Neural cell (in vitro differentiated cells): ENCODE measurements around the gene CEMIP2. TPM values are rescaled to one million over a fixed set of nuclear protein-coding genes. Genes with fewer than 3 reads are reported as not detected.
"Not testable (repeated sequence)": the region's sequence is repeated elsewhere in the genome, so short reads cannot be mapped to it uniquely, and the experiment has no call there.

ENCODE experiments used
- H2AFZ ChIP-seq: fragments of 200-600, 300-800 bp; sonication (generic), shearing (Covaris generic); 2 replicates; pipeline ENCODE4 v1.6.0; 2014; ENCODE audit warnings: low read depth, mild to moderate bottlenecking, antibody characterized with exemption, low read length, moderate library complexity
- H3F3A ChIP-seq: fragments of 200-600 bp; shearing (Covaris generic); 2 replicates; pipeline ENCODE4 v1.6.1; 2016; ENCODE audit warnings: mild to moderate bottlenecking, moderate library complexity, mixed read lengths, antibody characterized with exemption, low read length; ENCODE audit not compliant: insufficient read depth, poor library complexity, severe bottlenecking
- H3K27ac ChIP-seq: fragments of 200-600, 300-800 bp; sonication (generic), shearing (Covaris generic); 2 replicates; pipeline ENCODE4 v1.5.1; 2014; ENCODE audit warnings: mild to moderate bottlenecking, low read length, moderate library complexity
- H3K27me3 ChIP-seq: fragments of 300-800, 200-600 bp; sonication (generic), shearing (Covaris generic); 2 replicates; pipeline ENCODE4 v1.6.0; 2014; ENCODE audit warnings: mild to moderate bottlenecking, low read depth, low read length, moderate library complexity; ENCODE audit not compliant: insufficient read depth
- H3K36me3 ChIP-seq: fragments of 300-800, 200-600 bp; sonication (generic), shearing (Covaris generic); 2 replicates; pipeline ENCODE4 v1.5.1; 2014; ENCODE audit warnings: mild to moderate bottlenecking, antibody characterized with exemption, low read length, moderate library complexity; ENCODE audit not compliant: insufficient read depth
- H3K4me2 ChIP-seq: fragments of 300-800, 200-600 bp; sonication (generic), shearing (Covaris generic); 2 replicates; pipeline ENCODE4 v1.6.0; 2014; ENCODE audit warnings: mild to moderate bottlenecking, low read length
- H3K4me3 ChIP-seq: fragments of 300-800, 200-600 bp; sonication (generic), shearing (Covaris generic); 2 replicates; pipeline ENCODE4 v1.5.1; 2014; ENCODE audit warnings: mild to moderate bottlenecking, low read length, moderate library complexity
- H3K79me2 ChIP-seq: fragments of 200-600 bp; shearing (Covaris generic); replicated peaks from 2 replicates; pipeline ENCODE4 v1.6.0; 2014; ENCODE audit warnings: mild to moderate bottlenecking, low read length, moderate library complexity; ENCODE audit not compliant: insufficient read depth
- H3K9ac ChIP-seq: fragments of 300-800, 200-600 bp; sonication (generic), shearing (Covaris generic); 2 replicates; pipeline ENCODE4 v1.6.1; 2016; ENCODE audit warnings: mild to moderate bottlenecking, low read length, mixed read lengths
- H3K9me2 ChIP-seq: fragments of 200-600 bp; shearing (Covaris generic); 2 replicates; pipeline ENCODE4 v1.6.1; 2016; ENCODE audit warnings: mild to moderate bottlenecking, low read length, mixed read lengths; ENCODE audit not compliant: insufficient read depth
- H3K9me3 ChIP-seq: fragments of 200-600, 300-800 bp; sonication (generic), shearing (Covaris generic); 2 replicates; pipeline ENCODE4 v1.6.1; 2016; ENCODE audit warnings: mild to moderate bottlenecking, mixed run types, low read length, moderate library complexity, mixed read lengths
- H4K20me1 ChIP-seq: fragments of 200-600 bp; shearing (Covaris generic); 2 replicates; pipeline ENCODE4 v1.6.1; 2016; ENCODE audit warnings: mild to moderate bottlenecking, mixed run types; ENCODE audit not compliant: insufficient read depth
- CTCF ChIP-seq: fragments of 450-650 bp; IDR thresholded peaks from 2 replicates; pipeline ENCODE4 v1.5.1; 2014; ENCODE audit warnings: antibody characterized with exemption, mild to moderate bottlenecking, moderate library complexity; ENCODE audit not compliant: poor library complexity, severe bottlenecking
- EP300 ChIP-seq: fragments of 450-650 bp; conservative IDR thresholded peaks from 2 replicates; pipeline ENCODE4 v1.6.1; 2014; ENCODE audit warnings: antibody characterized with exemption, mild to moderate bottlenecking, moderate library complexity; ENCODE audit not compliant: poor library complexity, severe bottlenecking
- EZH2 ChIP-seq: fragments of 200-600, 300-800 bp; shearing (Covaris generic), sonication (generic); IDR thresholded peaks from 2 replicates; pipeline ENCODE4 v1.6.1; 2014; ENCODE audit warnings: antibody characterized with exemption, low read length, borderline replicate concordance, mild to moderate bottlenecking; ENCODE audit not compliant: insufficient read depth, poor library complexity, severe bottlenecking
- MXI1 ChIP-seq: fragments of 450-650 bp; conservative IDR thresholded peaks from 2 replicates; pipeline ENCODE4 v1.6.1; 2014; ENCODE audit warnings: antibody characterized with exemption, mild to moderate bottlenecking; ENCODE audit not compliant: poor library complexity, severe bottlenecking
- POLR2AphosphoS5 ChIP-seq: IDR thresholded peaks from 2 replicates; pipeline ENCODE4 v1.6.1; 2012
- RAD21 ChIP-seq: fragments of 450-650 bp; conservative IDR thresholded peaks from 2 replicates; pipeline ENCODE4 v1.6.1; 2014; ENCODE audit warnings: antibody characterized with exemption, mild to moderate bottlenecking, moderate library complexity
- REST ChIP-seq: IDR thresholded peaks from 2 replicates; pipeline ENCODE4 v1.6.1; 2012; ENCODE audit warnings: borderline replicate concordance
- SMC3 ChIP-seq: fragments of 450-650 bp; conservative IDR thresholded peaks from 2 replicates; pipeline ENCODE4 v1.6.1; 2014; ENCODE audit warnings: antibody characterized with exemption, mild to moderate bottlenecking, moderate library complexity; ENCODE audit not compliant: poor library complexity
- TAF1 ChIP-seq: IDR thresholded peaks from 2 replicates; pipeline ENCODE4 v1.6.1; 2012; ENCODE audit warnings: low read depth
- polyA plus RNA-seq: library from polyadenylated mRNA; depleted of rRNA; stranded (reverse); fragments of >200 nt; gene quantifications from 2 replicates; pipeline ENCODE4 v1.2.3, GENCODE V29; 2014

Gene CEMIP2
- polyA plus RNA-seq, 1 donor from 2014 or later, result 11.3 TPM

GRCh38 chr9:71663216-71663615 lies 105.1 kb downstream of the CEMIP2 start:
- Histone ChIP-seq H3K4me3 (no peak overlapping the region), H3K4me2 (no peak overlapping the region), H4K20me1 (no peaks in the 10 kb centered on the region), H3K27ac (no peak overlapping the region), H3K79me2 (no peaks in the 10 kb centered on the region), H3F3A (no peaks in the 10 kb centered on the region), H3K27me3 (no peaks in the 10 kb centered on the region), H2AFZ (no peak overlapping the region), H3K9me2 (no peaks in the 10 kb centered on the region), H3K9me3 (no peaks in the 10 kb centered on the region), H3K9ac (no peak overlapping the region), H3K36me3 (no peaks in the 10 kb centered on the region)
- no peak for TF ChIP-seq EP300
- no peak for TF ChIP-seq TAF1
- TF ChIP-seq SMC3, result no peak
- no peak for TF ChIP-seq POLR2AphosphoS5
- TF ChIP-seq CTCF, result no peak
- TF ChIP-seq REST, result no peak
- TF ChIP-seq EZH2, result no peak
- TF ChIP-seq RAD21, result no peak
- TF ChIP-seq MXI1, result no peak

GRCh38 chr9:71662082-71662481 lies 106.2 kb downstream of the CEMIP2 start:
- H4K20me1 ChIP-seq, result no peaks in the 10 kb centered on the region
- H3K9me3 ChIP-seq, result no peaks in the 10 kb centered on the region
- TF ChIP-seq TAF1 (no peak), CTCF (no peak), RAD21 (no peak), EP300 (no peak), REST (no peak), EZH2 (no peak), MXI1 (no peak), POLR2AphosphoS5 (no peak), SMC3 (no peak)
- no peaks in the 10 kb centered on the region for H3K79me2 ChIP-seq
- no peak overlapping the region for H3K27ac ChIP-seq
- H3K27me3 ChIP-seq, result no peaks in the 10 kb centered on the region
- no peaks in the 10 kb centered on the region for H3K36me3 ChIP-seq
- H2AFZ ChIP-seq, result no peak overlapping the region
- H3K9me2 ChIP-seq, result no peaks in the 10 kb centered on the region
- no peaks in the 10 kb centered on the region for H3F3A ChIP-seq
- H3K4me2 ChIP-seq, result no peak overlapping the region
- no peak overlapping the region for H3K4me3 ChIP-seq
- no peak overlapping the region for H3K9ac ChIP-seq

- not testable (repeated sequence) for H4K20me1 ChIP-seq, H3K9ac ChIP-seq, H3F3A ChIP-seq, H3K27ac ChIP-seq, H3K36me3 ChIP-seq, H3K9me2 ChIP-seq, H3K4me3 ChIP-seq, H3K9me3 ChIP-seq, H2AFZ ChIP-seq, H3K79me2 ChIP-seq, H3K27me3 ChIP-seq, H3K4me2 ChIP-seq
Observed at GRCh38 chr9:71657276-71657675, 111.0 kb downstream of the CEMIP2 start.
